Stimulated activated CD8-positive, alpha-beta memory T cell treated with anti-CD3 and anti-CD28 coated beads, Interleukin-15, amount 100 ng/mL, for 1 hour (primary cell): ENCODE measurements around the gene CTXND2.
"Not testable (repeated sequence)": the region's sequence is repeated elsewhere in the genome, so short reads cannot be mapped to it uniquely, and the experiment has no call there.

Source experiments
- DNase-seq: peaks from one replicate; pipeline ENCODE4 v3.0.0-alpha.2; 2020; ENCODE audit warnings: low read depth

CTXND2 gene

GRCh38 chr1:150893336-150893913 is 6.5 kb downstream of the CTXND2 start:
- DNase-seq = no peak

- no peak for DNase-seq
Observed at GRCh38 chr1:150895618-150896017, 8.7 kb downstream of the CTXND2 start.

- not testable (repeated sequence) for DNase-seq
Observed at GRCh38 chr1:150899795-150900194, 12.9 kb downstream of the CTXND2 start.

GRCh38 chr1:150902346-150902745 is 15.4 kb downstream of the CTXND2 start:
- no peak for DNase-seq

GRCh38 chr1:150902751-150903150 is 15.8 kb downstream of the CTXND2 start:
- no peak for DNase-seq

GRCh38 chr1:150905301-150905700 is 18.4 kb downstream of the CTXND2 start:
- no peak for DNase-seq

- no peak for DNase-seq
Observed at GRCh38 chr1:150906329-150906728, 19.4 kb downstream of the CTXND2 start.

- no peak for DNase-seq
Observed at GRCh38 chr1:150906813-150907212, 19.9 kb downstream of the CTXND2 start.

GRCh38 chr1:150909585-150910180 is 22.7 kb downstream of the CTXND2 start:
- DNase-seq = no peak

- no peak for DNase-seq
Observed at GRCh38 chr1:150912623-150913022, 25.7 kb downstream of the CTXND2 start.

- DNase-seq = no peak
Observed at GRCh38 chr1:150917387-150917786, 30.5 kb downstream of the CTXND2 start.

GRCh38 chr1:150922519-150922975 is 35.6 kb downstream of the CTXND2 start:
- DNase-seq = peak; percentile 62

GRCh38 chr1:150925080-150925479 is 38.1 kb downstream of the CTXND2 start:
- no peak for DNase-seq

- peak; percentile 81 for DNase-seq
Observed at GRCh38 chr1:150926097-150926741, 39.3 kb downstream of the CTXND2 start, which contains the start of gene SETDB1. Gene SETDB1 (plus strand): TSS chr1:150926363. CDS start chr1:150927715, 1,352 bp downstream.

- no peak for DNase-seq
Observed at GRCh38 chr1:150927624-150928023, 40.7 kb downstream of the CTXND2 start.

- no peak for DNase-seq
Observed at GRCh38 chr1:150928286-150928685, 41.4 kb downstream of the CTXND2 start.

GRCh38 chr1:150928775-150929174 is 41.8 kb downstream of the CTXND2 start:
- DNase-seq = not testable (repeated sequence)

GRCh38 chr1:150931773-150932172 is 44.8 kb downstream of the CTXND2 start:
- DNase-seq = no peak

- DNase-seq = no peak
Observed at GRCh38 chr1:150944856-150945255, 57.9 kb downstream of the CTXND2 start.

- DNase-seq = no peak
Observed at GRCh38 chr1:150954708-150955107, 67.8 kb downstream of the CTXND2 start.

GRCh38 chr1:150955280-150955679 is 68.3 kb downstream of the CTXND2 start:
- DNase-seq = no peak

- no peak for DNase-seq
Observed at GRCh38 chr1:150957666-150958065, 70.7 kb downstream of the CTXND2 start.

GRCh38 chr1:150960646-150961045 is 73.7 kb downstream of the CTXND2 start:
- no peak for DNase-seq
